GM23338 (cell line): ENCODE data around the gene MCCC1.

Experiments
- EZH2 ChIP-seq: fragments of 200-600 bp; sonication (generic); IDR thresholded peaks from one replicate; pipeline ENCODE4 v1.8.0; 2017; ENCODE audit warnings: antibody characterized with exemption, mild to moderate bottlenecking, low read depth; ENCODE audit not compliant: unreplicated experiment
- JUNB ChIP-seq: IDR thresholded peaks from one replicate; pipeline ENCODE4 v1.6.1; 2016; ENCODE audit warnings: antibody characterized with exemption; ENCODE audit not compliant: unreplicated experiment
- POLR2AphosphoS5 ChIP-seq: IDR thresholded peaks from 2 replicates; pipeline ENCODE4 v1.6.1; 2016; ENCODE audit warnings: antibody characterized with exemption, low read depth
- TF ChIP-seq, protein P1 (sequence below), 2 experiments: fragments of 200-600 bp in 1 of 2; sonication (generic) in 1 of 2; conservative IDR thresholded peaks; 2 replicates each; pipeline versions ENCODE4 v1.5.1 to v1.6.1; 2016 to 2017; ENCODE audit warnings: antibody characterized with exemption in 2 of 2, low read depth in 2 of 2, mild to moderate bottlenecking in 2 of 2, moderate library complexity in 1 of 2

DNA sequence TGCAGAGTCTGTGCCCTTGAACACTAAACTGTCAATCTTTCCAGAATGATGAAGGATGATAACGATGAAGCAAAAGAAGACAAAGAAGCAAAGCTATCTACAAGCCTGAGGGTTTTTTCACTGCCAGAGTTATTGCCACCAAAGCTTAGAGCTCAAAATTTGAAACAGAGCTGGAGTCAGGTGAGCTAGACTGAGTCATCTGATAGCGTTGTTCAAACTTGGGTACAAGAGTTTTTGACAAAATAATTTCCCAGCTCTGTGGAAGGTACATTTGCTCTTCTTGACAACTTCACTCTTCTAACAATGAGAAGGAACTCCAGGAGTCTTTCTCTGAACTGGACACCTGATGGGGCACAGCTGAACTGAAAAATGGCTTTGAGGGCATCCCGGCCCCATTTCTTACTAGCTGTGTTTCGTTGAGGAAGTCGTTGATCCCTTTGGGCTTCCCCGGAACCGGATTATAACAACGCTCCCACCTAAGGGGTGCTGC, 715 bp downstream of the MCCC1 start:
- TF ChIP-seq JUNB (no peak), POLR2AphosphoS5 (no peak), EZH2 (no peak)
- TF ChIP-seq, protein P1, sequence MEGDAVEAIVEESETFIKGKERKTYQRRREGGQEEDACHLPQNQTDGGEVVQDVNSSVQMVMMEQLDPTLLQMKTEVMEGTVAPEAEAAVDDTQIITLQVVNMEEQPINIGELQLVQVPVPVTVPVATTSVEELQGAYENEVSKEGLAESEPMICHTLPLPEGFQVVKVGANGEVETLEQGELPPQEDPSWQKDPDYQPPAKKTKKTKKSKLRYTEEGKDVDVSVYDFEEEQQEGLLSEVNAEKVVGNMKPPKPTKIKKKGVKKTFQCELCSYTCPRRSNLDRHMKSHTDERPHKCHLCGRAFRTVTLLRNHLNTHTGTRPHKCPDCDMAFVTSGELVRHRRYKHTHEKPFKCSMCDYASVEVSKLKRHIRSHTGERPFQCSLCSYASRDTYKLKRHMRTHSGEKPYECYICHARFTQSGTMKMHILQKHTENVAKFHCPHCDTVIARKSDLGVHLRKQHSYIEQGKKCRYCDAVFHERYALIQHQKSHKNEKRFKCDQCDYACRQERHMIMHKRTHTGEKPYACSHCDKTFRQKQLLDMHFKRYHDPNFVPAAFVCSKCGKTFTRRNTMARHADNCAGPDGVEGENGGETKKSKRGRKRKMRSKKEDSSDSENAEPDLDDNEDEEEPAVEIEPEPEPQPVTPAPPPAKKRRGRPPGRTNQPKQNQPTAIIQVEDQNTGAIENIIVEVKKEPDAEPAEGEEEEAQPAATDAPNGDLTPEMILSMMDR (conservative IDR thresholded peaks at IDR 0.05; ENCODE audit: low read depth in 2 of 2) = no peak
